A549 (cell line): ENCODE results near the gene TBX21. TPM values are rescaled to one million over a fixed set of nuclear protein-coding genes. Genes with fewer than 3 reads are reported as not detected.

Source experiments
- ATAC-seq, 2 experiments: fragments of 200-7000 bp in 1 of 2; fragments of >200 bp in 1 of 2; cut with Nextera tagmentation in 1 of 2; cut with Tn5 transposase in 1 of 2; 3 replicates each; pipeline versions ENCODE4 v1.8.0 to v1.9.1; 2018 to 2020; ENCODE audit warnings: mild to moderate bottlenecking in 1 of 2, moderate library complexity in 1 of 2
- CTCF ChIA-PET: fragments of 300-600 bp; sonication (Branson Sonifier 250); formaldehyde crosslinking; extraction: SDS; loops from one replicate; lab custom pipeline; 2021; ENCODE audit warnings: antibody characterized with exemption, inconsistent platforms; lab: Yijun Ruan, JAX
- POLR2A ChIA-PET: fragments of 350-600 bp; formaldehyde crosslinking; extraction: SDS; loops from one replicate; lab custom pipeline; 2021; ENCODE audit warnings: antibody characterized with exemption, inconsistent platforms; lab: Yijun Ruan, JAX
- DNase-seq, 2 experiments: peaks; one replicate each; pipeline versions ENCODE4 v3.0.0 to v3.0.0-alpha.2; 2011 to 2016; ENCODE audit warnings: low read depth in 1 of 2, low spot score in 1 of 2
- FAIRE-seq: peaks from 2 replicates; lab custom pipeline; 2011; peaks lifted over from hg19 to GRCh38; lab: Jason Lieb, UNC
- H3K27ac ChIP-seq, 2 experiments: fragments of >200 bp; sonication (Bioruptor Twin); formaldehyde crosslinking; 3 replicates each; pipeline ENCODE4 v1.5.1; 2016 to 2017
- H3K4me1 ChIP-seq: fragments of >200 bp; sonication (Bioruptor Twin); formaldehyde crosslinking; 3 replicates; pipeline ENCODE4 v1.6.1; 2016
- H3K4me2 ChIP-seq: fragments of >200 bp; sonication (Bioruptor Twin); formaldehyde crosslinking; 3 replicates; pipeline ENCODE4 v1.6.1; 2016
- H3K4me3 ChIP-seq: fragments of >200 bp; sonication (Bioruptor Twin); formaldehyde crosslinking; 3 replicates; pipeline ENCODE4 v1.5.1; 2016
- H3K9me3 ChIP-seq: fragments of >200 bp; sonication (Bioruptor Twin); formaldehyde crosslinking; 3 replicates; pipeline ENCODE4 v1.6.1; 2016
- CBX2 ChIP-seq: fragments of 200-600 bp; sonication (generic); IDR thresholded peaks from 2 replicates; pipeline ENCODE4 v1.6.1; 2016; ENCODE audit warnings: low read depth, mild to moderate bottlenecking, borderline replicate concordance
- CBX8 ChIP-seq: fragments of 200-600 bp; sonication (generic); IDR thresholded peaks from 2 replicates; pipeline ENCODE4 v1.6.1; 2016
- CHD2 ChIP-seq: fragments of 150-350 bp; IDR thresholded peaks from 2 replicates; pipeline ENCODE4 v1.6.1; 2014; ENCODE audit warnings: low read length; ENCODE audit not compliant: partially characterized antibody
- CHD4 ChIP-seq: fragments of 200-600 bp; sonication (generic); IDR thresholded peaks from 2 replicates; pipeline ENCODE4 v1.6.1; 2016; ENCODE audit warnings: antibody characterized with exemption, mild to moderate bottlenecking, borderline replicate concordance
- EHF ChIP-seq: fragments of 250-450 bp; sonication (Bioruptor Pico); IDR thresholded peaks from 2 replicates; pipeline ENCODE4 v1.5.0; 2020; ENCODE audit warnings: mild to moderate bottlenecking
- EP300 ChIP-seq, 2 experiments: fragments of >200 bp; sonication (Bioruptor Twin); formaldehyde crosslinking; IDR thresholded peaks; 2 replicates in 1 of 2; 3 replicates in 1 of 2; pipeline ENCODE4 v1.6.1; 2016 to 2017
- FOXS1 ChIP-seq: fragments of 250-450 bp; sonication (Bioruptor Pico); IDR thresholded peaks from 2 replicates; pipeline ENCODE4 v1.5.0; 2020; ENCODE audit warnings: mild to moderate bottlenecking, moderate library complexity
- HES2 ChIP-seq: fragments of >200 bp; sonication (Bioruptor Twin); formaldehyde crosslinking; IDR thresholded peaks from 2 replicates; pipeline ENCODE4 v1.6.1; 2016
- HEYL ChIP-seq: fragments of 250-450 bp; sonication (Bioruptor Pico); IDR thresholded peaks from 2 replicates; pipeline ENCODE4 v1.8.0; 2021; ENCODE audit warnings: mild to moderate bottlenecking, moderate library complexity
- HOXB13 ChIP-seq: fragments of 250-450 bp; sonication (Bioruptor Pico); IDR thresholded peaks from 2 replicates; pipeline ENCODE4 v1.5.0; 2020; ENCODE audit warnings: low read depth, mild to moderate bottlenecking, moderate library complexity
- HOXB5 ChIP-seq: fragments of 250-450 bp; sonication (Bioruptor Pico); IDR thresholded peaks from 2 replicates; pipeline ENCODE4 v1.5.0; 2020; ENCODE audit warnings: mild to moderate bottlenecking, moderate library complexity
- KDM1A ChIP-seq: fragments of 200-600 bp; sonication (generic); IDR thresholded peaks from 2 replicates; pipeline ENCODE4 v1.6.1; 2016; ENCODE audit warnings: low read depth, mild to moderate bottlenecking
- KDM5A ChIP-seq: fragments of 200-600 bp; sonication (generic); IDR thresholded peaks from 2 replicates; pipeline ENCODE4 v1.6.1; 2016; ENCODE audit warnings: antibody characterized with exemption, mild to moderate bottlenecking
- MYC ChIP-seq: IDR thresholded peaks from 2 replicates; pipeline ENCODE4 v1.6.1; 2012; ENCODE audit warnings: mild to moderate bottlenecking, inconsistent platforms, low read length, improper control_type of control experiment, borderline replicate concordance
- PBX3 ChIP-seq: IDR thresholded peaks from 2 replicates; pipeline ENCODE4 v1.6.1; 2012
- PHF8 ChIP-seq: fragments of 200-600 bp; sonication (generic); IDR thresholded peaks from 2 replicates; pipeline ENCODE4 v1.6.1; 2016; ENCODE audit warnings: low read depth, mild to moderate bottlenecking, antibody characterized with exemption, moderate library complexity, borderline replicate concordance
- POLR2A ChIP-seq: IDR thresholded peaks from 2 replicates; pipeline ENCODE4 v1.6.1; 2012; ENCODE audit warnings: mild to moderate bottlenecking, low read length
- POLR2AphosphoS2 ChIP-seq: conservative IDR thresholded peaks from 2 replicates; pipeline ENCODE4 v1.6.1; 2012; ENCODE audit warnings: low read length, improper control_type of control experiment, inconsistent platforms
- RAD21 ChIP-seq, 2 experiments: fragments of >200 bp in 1 of 2; sonication (Bioruptor Twin) in 1 of 2; formaldehyde crosslinking in 1 of 2; IDR thresholded peaks in 1 of 2; conservative IDR thresholded peaks in 1 of 2; 2 replicates in 1 of 2; 3 replicates in 1 of 2; pipeline ENCODE4 v1.6.1; 2012 to 2018; ENCODE audit warnings: inconsistent platforms in 1 of 2
- RCOR1 ChIP-seq: fragments of 150-350 bp; IDR thresholded peaks from 2 replicates; pipeline ENCODE4 v1.6.1; 2014; ENCODE audit warnings: antibody characterized with exemption, low read length, low read depth
- SREBF2 ChIP-seq: fragments of 450-650 bp; IDR thresholded peaks from 2 replicates; pipeline ENCODE4 v1.6.1; 2014; ENCODE audit warnings: mild to moderate bottlenecking, moderate library complexity
- TP53 ChIP-seq: fragments of 250-450 bp; sonication (Bioruptor Pico); IDR thresholded peaks from 2 replicates; pipeline ENCODE4 v1.5.0; 2021; ENCODE audit warnings: mild to moderate bottlenecking, moderate library complexity
- USF2 ChIP-seq: fragments of 450-650 bp; IDR thresholded peaks from 2 replicates; pipeline ENCODE4 v1.6.1; 2014; ENCODE audit warnings: antibody characterized with exemption
- ZC3H11A ChIP-seq: fragments of 450-650 bp; IDR thresholded peaks from 2 replicates; pipeline ENCODE4 v1.6.1; 2014; ENCODE audit warnings: antibody characterized with exemption, mild to moderate bottlenecking
- ZFP36 ChIP-seq: fragments of 450-650 bp; IDR thresholded peaks from 2 replicates; pipeline ENCODE4 v1.6.1; 2014; ENCODE audit warnings: borderline replicate concordance; ENCODE audit not compliant: partially characterized antibody
- ZNF302 ChIP-seq: fragments of 250-450 bp; sonication (Bioruptor Pico); IDR thresholded peaks from 2 replicates; pipeline ENCODE4 v1.9.0; 2021; ENCODE audit warnings: inconsistent platforms, mild to moderate bottlenecking, moderate library complexity
- WGBS: methylation state at CpG from one replicate; pipeline ENCODE4 v1.1.6; 2017; ENCODE audit errors: missing lambda C conversion rate; 5-methylcytosine and 5-hydroxymethylcytosine counted together
- polyA plus RNA-seq, 4 experiments: library from polyadenylated mRNA; depleted of rRNA in 3 of 4; stranded (reverse); fragments of >200 nt; fragmentation: RNase III in 1 of 4; extraction: RNeasy Plus Mini Kit Qiagen cat#74134 plus additional on column Dnase treatment in 1 of 4; gene quantifications; 2 replicates in 3 of 4; 3 replicates in 1 of 4; pipeline ENCODE4 v1.2.3, GENCODE V29; 2011 to 2017
- TF ChIP-seq, protein P1 (sequence below): fragments of 250-450 bp; sonication (Bioruptor Pico); IDR thresholded peaks from 2 replicates; pipeline ENCODE4 v1.5.0; 2020; ENCODE audit warnings: low read depth, mild to moderate bottlenecking, moderate library complexity

The TBX21 gene
- polyA plus RNA-seq, 2 of the 4 experiments (the other 2 are of a cell fraction), result not detected

GRCh38 chr17:47712330-47713023 is 20.6 kb upstream of the TBX21 start:
- no peak overlapping the region for H3K27ac ChIP-seq
- no peaks in the 10 kb centered on the region; the same call in 2 of the 3 replicates for H3K4me1 ChIP-seq
- TF ChIP-seq KDM5A (no peak), MYC (no peak), POLR2AphosphoS2 (no peak), EP300 (IDR thresholded peaks at IDR 0.05) (no peak), TP53 (CRISPR knock-in tag) (no peak), KDM1A (no peak), CHD4 (no peak), CBX8 (no peak), EHF (no peak), RAD21 (conservative IDR thresholded peaks at IDR 0.05 in 1 of 2, IDR thresholded peaks at IDR 0.05 in 1 of 2) (no peak), PBX3 (no peak), HOXB5 (CRISPR knock-in tag) (no peak), HEYL (CRISPR knock-in tag) (no peak), CBX2 (no peak), USF2 (no peak), ZNF302 (CRISPR knock-in tag) (no peak), POLR2A (no peak)
- FAIRE-seq, result no peak
- no peaks in the 10 kb centered on the region for H3K9me3 ChIP-seq
- 23% methylated on average over 5 of the region's 5 CpGs for WGBS
- ChIA-PET POLR2A (no interaction called here), CTCF (interaction anchor here (0.9 to 11.0 kb wide), 2 partner anchors 13 to 14 kb away, joined by 3 to 130 read pairs; no protein-coding TSS in a partner anchor)
- no peak overlapping the region for H3K4me3 ChIP-seq
- no peak overlapping the region for H3K4me2 ChIP-seq
- no peak for ATAC-seq
- no peak for DNase-seq

DNA sequence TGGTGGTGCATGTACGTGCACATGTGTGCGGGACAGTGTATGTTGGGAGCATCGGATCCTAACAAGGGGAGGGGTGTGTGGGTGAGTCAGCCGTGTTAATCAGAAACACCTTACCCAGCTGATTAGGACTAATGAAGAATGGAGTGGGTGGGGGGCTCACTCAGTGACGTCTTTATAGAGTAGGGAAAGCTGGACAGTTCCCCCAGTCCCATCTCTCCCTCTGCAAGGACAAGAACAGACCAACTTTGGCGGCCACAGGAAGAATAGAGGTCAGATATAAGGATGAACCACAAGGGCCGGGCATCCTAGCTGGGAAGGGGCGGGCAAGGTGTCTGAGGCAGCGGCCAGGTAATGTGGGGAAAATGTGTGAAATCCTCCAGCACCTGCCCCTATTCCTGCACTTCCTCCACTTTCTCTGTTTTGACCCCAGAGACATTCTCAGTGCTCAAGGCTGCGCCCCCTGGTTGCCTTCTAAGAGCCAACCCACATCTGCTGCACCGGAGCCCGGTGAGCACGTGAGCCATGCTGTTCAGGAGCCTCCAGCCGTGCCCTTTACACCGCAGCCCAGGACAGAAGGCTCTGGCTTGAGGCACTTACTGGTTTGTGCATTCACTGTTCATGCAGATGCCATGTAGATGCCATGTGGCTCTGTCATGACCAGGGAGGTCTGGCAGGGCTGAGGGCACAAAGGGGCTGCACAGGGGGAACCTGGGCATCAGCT is 18.9 kb upstream of the TBX21 start:
- DNase-seq (no peak), ATAC-seq (peak in 1 of 2 experiments; percentile 42; a peak in 3 of 6 replicates), FAIRE-seq (no peak)
- Histone ChIP-seq H3K4me3 (no peak overlapping the region), H3K27ac (no peak overlapping the region), H3K4me2 (no peak overlapping the region), H3K9me3 (no peaks in the 10 kb centered on the region), H3K4me1 (peaks cover 7% of the 10 kb centered on the region; the same call in 1 of the 3 replicates)
- no peak for TF ChIP-seq USF2
- TF ChIP-seq CHD2, result no peak
- TF ChIP-seq RCOR1, result no peak
- no peak for TF ChIP-seq SREBF2
- no peak for TF ChIP-seq TP53 (CRISPR knock-in tag)
- no peak for TF ChIP-seq HES2
- TF ChIP-seq ZC3H11A, result no peak
- no peak for TF ChIP-seq EP300 (IDR thresholded peaks at IDR 0.05)
- TF ChIP-seq, protein P1, sequence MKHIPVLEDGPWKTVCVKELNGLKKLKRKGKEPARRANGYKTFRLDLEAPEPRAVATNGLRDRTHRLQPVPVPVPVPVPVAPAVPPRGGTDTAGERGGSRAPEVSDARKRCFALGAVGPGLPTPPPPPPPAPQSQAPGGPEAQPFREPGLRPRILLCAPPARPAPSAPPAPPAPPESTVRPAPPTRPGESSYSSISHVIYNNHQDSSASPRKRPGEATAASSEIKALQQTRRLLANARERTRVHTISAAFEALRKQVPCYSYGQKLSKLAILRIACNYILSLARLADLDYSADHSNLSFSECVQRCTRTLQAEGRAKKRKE (CRISPR knock-in tag), result no peak
- TF ChIP-seq PHF8, result no peak
- no peak for TF ChIP-seq RAD21 (conservative IDR thresholded peaks at IDR 0.05 in 1 of 2, IDR thresholded peaks at IDR 0.05 in 1 of 2)
- TF ChIP-seq FOXS1 (CRISPR knock-in tag), result no peak
- TF ChIP-seq KDM1A, result no peak
- no peak for TF ChIP-seq POLR2A
- TF ChIP-seq ZFP36, result no peak
- TF ChIP-seq HOXB13 (CRISPR knock-in tag), result no peak
- WGBS, result 27% methylated on average over 15 of the region's 15 CpGs
- ChIA-PET POLR2A (no interaction called here), CTCF (interaction anchor here (1.3 to 11.0 kb wide), 5 partner anchors 10 to 51 kb away, joined by 3 to 130 read pairs (median 5); partner anchors contain the start of gene TBX21)
